HG03460 (cell line): ENCODE data around the gene TLCD4.
A peak's percentile ranks its signal among the peaks of the same experiment; 100 is the strongest.
"Not testable (repeated sequence)": the region's sequence is repeated elsewhere in the genome, so short reads cannot be mapped to it uniquely, and the experiment has no call there.

ENCODE experiments used
- ATAC-seq: cut with Tn5 transposase; IDR thresholded peaks from one replicate; pipeline ENCODE4 v1.9.1; 2021; ENCODE audit not compliant: unreplicated experiment

TLCD4 gene

GRCh38 chr1:95117207-95118066, at the start of gene TLCD4:
Gene TLCD4 (plus strand): TSS chr1:95117355. CDS start chr1:95143902, 26,547 bp downstream.
- ATAC-seq: peak; percentile 63

GRCh38 chr1:95067568-95067967, 49.6 kb upstream of the TLCD4 start:
- ATAC-seq: no peak

GRCh38 chr1:95068956-95069709, 48.0 kb upstream of the TLCD4 start:
- ATAC-seq: no peak

- no peak for ATAC-seq
Measured at GRCh38 chr1:95069710-95070093, 47.5 kb upstream of the TLCD4 start.

GRCh38 chr1:95071539-95071938, 45.6 kb upstream of the TLCD4 start:
- ATAC-seq: no peak

GRCh38 chr1:95072117-95072516, 45.0 kb upstream of the TLCD4 start:
- no peak for ATAC-seq

GRCh38 chr1:95072532-95073419, 44.4 kb upstream of the TLCD4 start, which contains the start of gene ALG14:
Gene ALG14 (minus strand): TSS chr1:95072951. CDS start chr1:95072898, 53 bp downstream.
- peak; percentile 97 for ATAC-seq

GRCh38 chr1:95073446-95073845, 43.7 kb upstream of the TLCD4 start:
- ATAC-seq: no peak

GRCh38 chr1:95076034-95076433, 41.1 kb upstream of the TLCD4 start:
- no peak for ATAC-seq

GRCh38 chr1:95080446-95080845, 36.7 kb upstream of the TLCD4 start:
- no peak for ATAC-seq

- ATAC-seq: no peak
Measured at GRCh38 chr1:95080879-95081278, 36.3 kb upstream of the TLCD4 start.

GRCh38 chr1:95084317-95085176, 32.6 kb upstream of the TLCD4 start:
- peak; percentile 64 for ATAC-seq

- no peak for ATAC-seq
Measured at GRCh38 chr1:95085376-95085775, 31.8 kb upstream of the TLCD4 start.

- ATAC-seq: no peak
Measured at GRCh38 chr1:95086949-95087533, 30.1 kb upstream of the TLCD4 start.

GRCh38 chr1:95088303-95088702, 28.9 kb upstream of the TLCD4 start:
- no peak for ATAC-seq

GRCh38 chr1:95089650-95090287, 27.4 kb upstream of the TLCD4 start:
- ATAC-seq: no peak

GRCh38 chr1:95091290-95091689, 25.9 kb upstream of the TLCD4 start:
- ATAC-seq: not testable (repeated sequence)

- ATAC-seq: not testable (repeated sequence)
Measured at GRCh38 chr1:95092891-95093290, 24.3 kb upstream of the TLCD4 start.

- ATAC-seq: no peak
Measured at GRCh38 chr1:95093296-95093695, 23.9 kb upstream of the TLCD4 start.
